ENCODE data around the gene SPACA1.
"Not testable (repeated sequence)": the region's sequence is repeated elsewhere in the genome, so short reads cannot be mapped to it uniquely, and the experiment has no call there.

SPACA1 gene

DNA sequence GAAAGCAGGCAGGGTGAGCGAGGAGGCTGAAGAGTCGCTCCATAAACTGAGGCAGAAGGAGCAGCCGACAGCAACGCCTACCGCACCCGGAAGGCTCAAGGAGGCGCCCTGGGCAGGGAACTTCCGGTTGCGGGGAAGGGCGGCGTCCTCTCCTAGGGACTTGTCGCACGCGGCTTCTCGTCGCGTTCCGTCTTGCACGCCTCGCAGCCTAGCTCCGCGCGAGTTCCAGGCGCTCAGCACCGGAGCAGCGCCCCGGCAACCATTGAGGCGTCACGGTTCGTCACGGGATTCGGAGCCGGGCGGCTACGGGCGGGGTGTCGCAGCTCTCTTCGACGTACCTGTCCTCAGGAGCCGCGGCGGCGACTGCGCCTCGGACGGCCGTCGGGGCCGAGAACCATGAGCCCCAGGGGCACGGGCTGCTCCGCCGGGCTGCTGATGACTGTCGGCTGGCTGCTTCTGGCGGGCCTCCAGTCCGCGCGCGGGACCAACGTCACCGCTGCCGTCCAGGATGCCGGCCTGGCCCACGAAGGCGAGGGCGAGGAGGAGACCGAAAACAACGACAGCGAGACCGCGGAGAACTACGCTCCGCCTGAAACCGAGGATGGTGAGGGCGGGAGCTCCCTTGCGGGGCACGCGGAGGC lies at the start of gene SPACA1:
SPACA1 (plus strand) TSS at position 332 of the 641 bp plus-strand sequence; CDS start at position 397, 65 bp downstream.
- no peak for DNase-seq

DNA sequence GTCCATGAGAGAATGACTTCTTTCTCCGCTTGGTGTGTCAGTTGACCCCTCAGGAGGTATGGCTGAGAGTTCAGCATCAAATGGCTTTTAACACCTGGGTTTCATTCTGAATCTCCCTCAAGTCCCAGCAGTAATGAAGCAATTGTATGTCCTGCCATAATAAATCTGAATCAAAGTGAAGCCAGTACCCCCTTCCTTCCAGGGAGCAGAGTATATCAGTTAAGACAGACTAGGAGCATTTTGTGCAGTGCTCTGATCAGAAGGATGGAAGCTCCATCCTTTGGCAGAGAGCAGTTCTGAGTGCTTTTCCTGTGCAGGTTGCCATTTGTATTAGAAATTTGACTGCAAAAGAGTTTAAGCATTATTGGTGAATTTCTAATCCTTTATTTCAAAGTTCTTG lies 46.9 kb upstream of the SPACA1 start:
- no peak for DNase-seq

DNA sequence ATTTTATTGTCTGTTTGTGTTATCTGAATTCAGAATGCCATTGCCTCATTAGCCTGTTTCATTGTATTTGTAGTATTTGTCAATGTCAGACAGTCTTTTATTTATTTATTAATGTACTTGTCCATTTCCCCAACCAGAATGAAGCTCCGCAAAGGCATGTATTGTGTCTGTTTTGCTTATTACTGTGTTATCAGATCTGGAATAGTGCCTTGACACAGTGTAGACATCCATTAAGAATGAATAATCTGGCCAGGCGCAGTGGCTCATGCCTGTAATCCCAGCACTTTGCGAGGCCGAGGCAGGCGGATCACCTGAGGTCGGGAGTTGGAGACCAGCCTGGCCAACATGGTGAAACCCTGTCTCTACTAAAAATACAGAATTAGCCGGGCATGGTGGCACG lies 46.4 kb upstream of the SPACA1 start:
- DNase-seq = not testable (repeated sequence)

DNA sequence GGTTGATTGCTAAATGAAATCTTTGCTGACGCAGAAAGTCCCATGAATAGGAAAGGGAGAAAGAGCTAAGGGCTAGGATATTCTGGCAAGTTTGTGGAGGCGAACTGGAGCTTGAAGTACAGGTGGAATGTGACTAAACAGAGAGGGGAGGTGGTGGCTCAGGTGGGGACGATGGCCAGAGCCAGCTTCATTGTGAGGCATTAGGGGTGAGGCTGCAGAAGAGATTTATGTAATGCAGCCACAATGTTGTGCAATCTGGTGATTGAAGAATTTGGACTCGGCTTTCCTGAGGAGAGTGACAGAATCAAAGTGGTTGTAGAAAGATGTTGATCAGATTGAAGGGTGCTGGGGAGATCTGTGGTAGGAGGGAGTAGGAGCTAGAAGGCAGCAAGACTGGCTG lies 42.9 kb upstream of the SPACA1 start:
- no peak for DNase-seq

DNA sequence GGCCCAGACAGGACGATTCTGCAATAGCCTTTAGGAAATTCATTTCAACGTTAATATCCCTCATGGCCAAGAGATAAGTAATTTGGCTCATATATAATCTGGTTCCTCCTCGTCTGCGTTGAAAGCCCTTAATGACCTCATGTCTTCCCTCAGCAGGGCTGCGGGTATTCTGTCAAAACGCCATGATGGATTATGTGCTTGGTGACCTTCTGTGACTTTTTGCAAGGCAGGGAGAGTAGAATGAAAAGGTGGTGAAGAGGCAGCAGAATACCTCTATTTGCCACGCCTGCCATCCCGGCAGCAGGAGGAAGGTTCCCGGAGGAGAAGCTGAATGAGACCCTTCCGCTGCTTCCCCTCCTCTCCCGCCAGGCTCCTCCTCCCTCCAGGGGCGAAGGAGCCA lies 41.1 kb upstream of the SPACA1 start:
- DNase-seq = no peak

- DNase-seq = no peak
These were observed 39.2 kb upstream of the SPACA1 start for GRCh38 chr6:88008411-88008810.

- no peak for DNase-seq
These were observed 38.8 kb upstream of the SPACA1 start for GRCh38 chr6:88008831-88009231.

DNA sequence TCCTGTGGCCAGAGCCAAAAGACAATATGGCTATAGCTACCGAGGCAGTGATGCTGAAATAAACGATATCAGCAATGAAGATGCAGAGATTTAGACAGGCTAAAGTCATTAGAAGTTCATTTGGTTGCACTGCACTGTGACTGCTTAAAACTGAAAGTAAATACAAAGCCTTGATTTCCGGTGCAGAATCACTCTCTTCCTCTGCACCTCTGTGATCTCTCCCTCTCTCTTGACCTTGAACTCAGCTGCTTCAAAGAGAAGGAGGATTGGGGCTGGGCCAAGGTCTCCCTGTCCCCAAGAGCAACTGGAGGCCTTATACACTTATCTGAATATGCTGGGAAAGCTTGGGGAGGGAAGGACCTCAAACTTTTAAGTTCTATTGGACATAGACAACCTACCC lies 34.6 kb upstream of the SPACA1 start:
- DNase-seq = no peak

GRCh38 chr6:88013554-88013953 lies 34.1 kb upstream of the SPACA1 start:
- no peak for DNase-seq

GRCh38 chr6:88020439-88020838 lies 27.2 kb upstream of the SPACA1 start:
- DNase-seq = no peak

DNA sequence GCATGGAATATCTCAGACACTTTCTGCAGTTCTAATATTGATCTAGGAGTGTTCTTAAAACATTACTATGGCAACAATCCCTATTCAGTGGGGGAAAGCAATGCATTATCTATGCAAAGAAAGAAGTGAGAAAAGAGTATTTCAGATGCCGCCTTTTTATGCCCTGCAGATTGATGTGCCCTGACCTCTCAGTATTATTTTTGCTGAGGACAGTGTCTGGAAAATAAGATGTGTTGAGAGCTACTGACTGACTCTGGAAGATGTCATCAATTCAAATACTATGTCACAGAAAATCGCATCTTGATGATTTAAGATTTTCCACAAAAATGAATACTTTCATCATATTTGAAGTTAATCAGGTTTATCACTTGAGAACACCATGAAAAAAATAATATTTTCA lies 22.9 kb upstream of the SPACA1 start:
- DNase-seq = no peak

GRCh38 chr6:88031550-88031949 lies 16.1 kb upstream of the SPACA1 start:
- no peak for DNase-seq

GRCh38 chr6:88044530-88044929 lies 3.1 kb upstream of the SPACA1 start:
- no peak for DNase-seq

GRCh38 chr6:88045521-88046136 lies 2.0 kb upstream of the SPACA1 start:
- DNase-seq = no peak

- no peak for DNase-seq
These were observed 937 bp downstream of the SPACA1 start for GRCh38 chr6:88048578-88048977.

DNA sequence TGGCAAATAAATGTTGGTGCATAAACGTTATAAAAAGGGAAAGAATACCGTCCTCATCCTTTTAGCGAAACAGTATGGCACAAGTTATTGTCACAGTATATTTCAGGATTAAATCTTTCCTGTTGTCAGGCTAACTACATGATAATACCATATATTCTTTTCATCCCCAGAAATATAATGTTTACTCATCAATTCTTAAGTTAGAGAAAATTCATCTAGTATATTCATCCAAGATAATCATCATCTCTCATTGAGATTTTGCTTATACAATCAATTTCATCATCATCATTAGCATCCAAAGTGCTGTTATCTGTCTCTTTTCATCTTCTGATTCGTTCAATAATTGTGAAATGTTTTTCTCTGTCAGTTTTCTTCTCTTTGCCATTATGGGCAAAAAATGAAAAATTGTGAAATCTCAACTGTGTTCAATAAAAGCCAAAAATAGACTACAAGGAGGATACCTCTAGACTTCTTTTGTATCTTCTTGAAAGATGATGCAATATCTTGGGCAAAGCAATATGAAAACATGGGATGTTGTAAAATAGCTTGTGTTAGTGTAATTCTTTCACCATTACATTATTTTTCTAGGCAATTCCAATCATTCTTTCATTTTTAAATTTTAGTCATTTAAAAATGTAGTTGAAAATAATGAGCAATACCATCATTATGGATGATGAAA lies 2.6 kb downstream of the SPACA1 start:
- DNase-seq = no peak

GRCh38 chr6:88059191-88059590 lies 11.6 kb downstream of the SPACA1 start:
- no peak for DNase-seq

GRCh38 chr6:88062376-88062775 lies 14.7 kb downstream of the SPACA1 start:
- DNase-seq = no peak

GRCh38 chr6:88072462-88072861 lies 24.8 kb downstream of the SPACA1 start:
- no peak for DNase-seq

DNA sequence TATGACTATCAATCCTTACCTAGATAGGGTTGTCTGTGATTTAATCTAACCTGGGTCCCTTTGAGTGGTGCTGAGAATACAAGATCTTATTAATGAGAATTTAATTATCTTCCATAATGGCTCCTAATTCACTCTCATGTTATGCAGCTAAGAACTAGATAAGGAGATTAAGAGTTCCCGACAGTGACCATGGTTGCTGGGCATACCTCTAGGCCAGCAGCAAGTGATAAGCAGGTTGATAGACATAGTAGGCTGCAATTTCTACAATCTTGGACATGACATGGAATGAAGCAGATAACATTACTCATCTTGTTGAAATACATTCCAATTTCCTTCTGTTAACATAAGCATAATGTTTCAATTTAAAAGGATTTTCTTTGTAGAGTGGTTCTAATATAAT lies 27.1 kb downstream of the SPACA1 start:
- DNase-seq = no peak

DNA sequence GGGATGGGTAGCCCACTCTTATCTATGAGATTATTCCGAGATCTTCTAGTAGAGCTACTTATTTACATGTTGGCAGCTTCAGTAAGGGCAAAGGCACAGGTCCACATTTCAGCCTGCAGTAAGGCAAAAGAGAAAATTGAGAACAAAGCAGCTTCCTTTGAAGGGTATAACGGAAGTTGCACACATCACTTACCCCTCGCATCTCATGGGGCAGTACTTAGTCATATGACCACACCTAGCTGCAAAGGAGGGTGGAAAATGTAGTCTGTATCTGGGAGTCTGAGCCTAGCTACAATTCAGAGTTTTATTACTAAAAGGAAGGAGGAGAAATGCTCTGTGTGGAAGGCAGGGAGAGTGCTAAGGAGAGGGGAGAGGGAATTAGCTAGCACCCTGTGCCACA lies 29.7 kb downstream of the SPACA1 start:
- no peak for DNase-seq

- no peak for DNase-seq
These were observed 39.2 kb downstream of the SPACA1 start for GRCh38 chr6:88086792-88087191.

GRCh38 chr6:88089708-88090107 lies 42.1 kb downstream of the SPACA1 start:
- no peak for DNase-seq

GRCh38 chr6:88105741-88106340 lies 58.2 kb downstream of the SPACA1 start:
- no peak for DNase-seq
